ENCODE data around the gene UBE2QL1.

GRCh38 chr5:6489643-6490185, 41.1 kb downstream of the UBE2QL1 start:
- TF ChIP-seq CTCF (IDR thresholded peaks at IDR 0.05) (no peak), POLR2A (IDR thresholded peaks at IDR 0.05) (no peak)
